Esophagus muscularis mucosa (tissue), 4 donors: Measurements from ENCODE around the gene ATG13. TPM values are rescaled to one million over a fixed set of nuclear protein-coding genes. Genes with fewer than 3 reads are reported as not detected.

ENCODE experiments used
- DNase-seq: peaks from one replicate; pipeline ENCODE4 v3.0.0-alpha.2; 2017; ENCODE audit errors: extremely low spot score
- H3K27ac ChIP-seq, 4 donors: fragments of 200-600 bp; sonication (generic); replicated peaks in 1 of 4; 1 replicate in 3 of 4; 2 replicates in 1 of 4; pipeline ENCODE4 v1.5.1; 2016 to 2019; ENCODE audit warnings: mild to moderate bottlenecking in 1 of 4
- H3K27me3 ChIP-seq, 4 donors: fragments of 200-600 bp; sonication (generic); one replicate each; pipeline versions ENCODE4 v1.5.1 to v1.6.0; 2016 to 2019
- H3K36me3 ChIP-seq, 4 donors: fragments of 200-600 bp; sonication (generic); one replicate each; pipeline ENCODE4 v1.5.1; 2016 to 2019
- H3K4me1 ChIP-seq, 4 donors: fragments of 200-600 bp; sonication (generic); one replicate each; pipeline ENCODE4 v1.5.1; 2016 to 2019
- H3K4me3 ChIP-seq, 4 donors: fragments of 200-600 bp; sonication (generic); 1 replicate in 2 of 4; 2 replicates in 2 of 4; pipeline ENCODE4 v1.5.1; 2016 to 2019; ENCODE audit warnings: mild to moderate bottlenecking in 4 of 4, moderate library complexity in 1 of 4
- H3K9me3 ChIP-seq, 4 donors: fragments of 200-600 bp; sonication (generic); 1 replicate in 3 of 4; 2 replicates in 1 of 4; pipeline ENCODE4 v1.5.1; 2016 to 2019
- CTCF ChIP-seq, 3 experiments: fragments of 200-600 bp in 2 of 3; fragments of 450-650 bp in 1 of 3; sonication (generic) in 2 of 3; IDR thresholded peaks; one replicate each; pipeline ENCODE4 v1.5.1; 2017 to 2019; ENCODE audit warnings: antibody characterized with exemption in 3 of 3, mild to moderate bottlenecking in 2 of 3, moderate library complexity in 1 of 3
- EP300 ChIP-seq: sonication (generic); formaldehyde crosslinking; IDR thresholded peaks from one replicate; pipeline ENCODE4 v1.6.1; 2017; ENCODE audit warnings: antibody characterized with exemption
- POLR2A ChIP-seq: fragments of 450-650 bp; IDR thresholded peaks from one replicate; pipeline ENCODE4 v1.6.1; 2017; ENCODE audit warnings: antibody characterized with exemption, moderate library complexity, mild to moderate bottlenecking, low read depth
- POLR2AphosphoS5 ChIP-seq, 2 donors: sonication (generic); formaldehyde crosslinking; IDR thresholded peaks; one replicate each; pipeline ENCODE4 v1.6.1; 2017; ENCODE audit warnings: antibody characterized with exemption in 2 of 2
- WGBS: methylation state at CpG from one replicate; pipeline ENCODE4 v1.1.5; 2018; 5-methylcytosine and 5-hydroxymethylcytosine counted together
- intact Hi-C: fragments of 100-400 bp; cut with DNase I; formaldehyde crosslinking; loops from one replicate; pipeline ENCODE4 v1.15.1; 2023
- total RNA-seq, 4 donors: library from RNA; depleted of rRNA; stranded (reverse); fragments of >200 nt; gene quantifications; one replicate each; pipeline versions ENCODE4 v1.1.0 to v1.2.1, GENCODE V29; 2016

The ATG13 gene
- total RNA-seq, 4 donors from 2014 or later, result 68.7 to 74.3 (median 72.1) TPM

GRCh38 chr11:46655631-46656030 lies 38.3 kb downstream of the ATG13 start:
- TF ChIP-seq CTCF (IDR thresholded peaks at IDR 0.05) (no peak), POLR2A (no peak), POLR2AphosphoS5 (IDR thresholded peaks at IDR 0.05) (no peak), EP300 (no peak)
- no peaks in the 10 kb centered on the region for H3K27me3 ChIP-seq
- H3K36me3 ChIP-seq, result peaks cover 68 to 100% (median 95%) of the 10 kb centered on the region in 4 donors
- WGBS, result 91% methylated on average over 4 of the region's 4 CpGs
- no peak overlapping the region for H3K4me3 ChIP-seq
- no peak overlapping the region for H3K27ac ChIP-seq
- DNase-seq, result no peak
- H3K4me1 ChIP-seq, result peaks cover 0 to 8% (median 2%) of the 10 kb centered on the region in 4 donors
- H3K9me3 ChIP-seq, result no peaks in the 10 kb centered on the region
- intact Hi-C loops, result no loop called here

GRCh38 chr11:46657186-46657585 lies 39.8 kb downstream of the ATG13 start:
- no peak for DNase-seq
- intact Hi-C loops, result no loop called here

GRCh38 chr11:46658259-46658658 lies 40.9 kb downstream of the ATG13 start:
- Histone ChIP-seq H3K27me3 (no peaks in the 10 kb centered on the region), H3K4me3 (no peak overlapping the region), H3K4me1 (peaks cover 0 to 8% (median under 1%) of the 10 kb centered on the region in 4 donors), H3K9me3 (no peaks in the 10 kb centered on the region), H3K27ac (peak overlapping the region in 2 of 4 donors; percentile 5 to 48), H3K36me3 (peaks cover 54 to 100% (median 88%) of the 10 kb centered on the region in 4 donors)
- intact Hi-C loops, result no loop called here
- 76% methylated on average over 4 of the region's 4 CpGs for WGBS
- TF ChIP-seq POLR2A (no peak), POLR2AphosphoS5 (IDR thresholded peaks at IDR 0.05) (peak in 1 of 2 donors; percentile 16), EP300 (no peak), CTCF (IDR thresholded peaks at IDR 0.05) (no peak)
- DNase-seq, result no peak

More at GRCh38 chr11:46657186-46657585, 39.8 kb downstream of the ATG13 start:
- no peaks in the 10 kb centered on the region for H3K9me3 ChIP-seq
- TF ChIP-seq POLR2A, result no peak
- no peak for TF ChIP-seq POLR2AphosphoS5 (IDR thresholded peaks at IDR 0.05)
- TF ChIP-seq CTCF (IDR thresholded peaks at IDR 0.05), result no peak
- no peak for TF ChIP-seq EP300
- H3K27me3 ChIP-seq, result no peaks in the 10 kb centered on the region
- peaks cover 59 to 100% (median 90%) of the 10 kb centered on the region in 4 donors for H3K36me3 ChIP-seq
- peaks cover 0 to 7% (median 0%) of the 10 kb centered on the region in 4 donors for H3K4me1 ChIP-seq
- H3K4me3 ChIP-seq, result no peak overlapping the region
- 82% methylated on average over 3 of the region's 3 CpGs for WGBS
- H3K27ac ChIP-seq, result no peak overlapping the region

GRCh38 chr11:46659908-46660307 lies 42.6 kb downstream of the ATG13 start:
- Histone ChIP-seq H3K4me3 (no peak overlapping the region), H3K36me3 (peaks cover 61 to 100% (median 89%) of the 10 kb centered on the region in 4 donors), H3K4me1 (peaks cover 0 to 24% (median 4%) of the 10 kb centered on the region in 4 donors), H3K27me3 (no peaks in the 10 kb centered on the region), H3K9me3 (no peaks in the 10 kb centered on the region), H3K27ac (no peak overlapping the region)
- DNase-seq, result no peak
- TF ChIP-seq EP300 (no peak), POLR2A (no peak)
- WGBS, result 93% methylated on average over 1 of the region's 1 CpG
- intact Hi-C loops, result no loop called here

GRCh38 chr11:46661836-46662235 lies 44.5 kb downstream of the ATG13 start:
- Histone ChIP-seq H3K36me3 (peaks cover 48 to 100% (median 88%) of the 10 kb centered on the region in 4 donors), H3K27ac (no peak overlapping the region), H3K4me1 (peaks cover 10 to 31% (median 16%) of the 10 kb centered on the region in 4 donors), H3K27me3 (no peaks in the 10 kb centered on the region), H3K9me3 (no peaks in the 10 kb centered on the region), H3K4me3 (no peak overlapping the region)
- intact Hi-C loops, result no loop called here
- no peak for DNase-seq
- TF ChIP-seq EP300 (no peak), POLR2A (no peak), CTCF (IDR thresholded peaks at IDR 0.05) (no peak), POLR2AphosphoS5 (IDR thresholded peaks at IDR 0.05) (no peak)
